Esophagus squamous epithelium (tissue), 5 donors: Measurements from ENCODE around the gene AIP. TPM values are rescaled to one million over a fixed set of nuclear protein-coding genes. Genes with fewer than 3 reads are reported as not detected.
"Not testable (repeated sequence)": the region's sequence is repeated elsewhere in the genome, so short reads cannot be mapped to it uniquely, and the experiment has no call there.

Experiments
- DNase-seq: peaks from one replicate; lab custom pipeline; 2025; lab: John Stamatoyannopoulos, UW
- H3K27ac ChIP-seq, 4 donors: fragments of 200-600 bp; sonication (generic); one replicate each; pipeline ENCODE4 v1.5.1; 2016 to 2019; ENCODE audit warnings: mild to moderate bottlenecking in 1 of 4
- H3K27me3 ChIP-seq, 4 donors: fragments of 200-600 bp; sonication (generic); 1 replicate in 3 of 4; 2 replicates in 1 of 4; pipeline versions ENCODE4 v1.5.1 to v1.6.0; 2017 to 2021; ENCODE audit warnings: antibody characterized with exemption in 1 of 4
- H3K36me3 ChIP-seq, 3 donors: fragments of 200-600 bp; sonication (generic); one replicate each; pipeline ENCODE4 v1.5.1; 2016 to 2019
- H3K4me1 ChIP-seq, 3 donors: fragments of 200-600 bp; sonication (generic); one replicate each; pipeline ENCODE4 v1.5.1; 2017 to 2019
- H3K4me3 ChIP-seq, 4 donors: fragments of 200-600 bp; sonication (generic); 1 replicate in 3 of 4; 2 replicates in 1 of 4; pipeline ENCODE4 v1.5.1; 2016 to 2019; ENCODE audit warnings: mild to moderate bottlenecking in 2 of 4, moderate library complexity in 1 of 4
- H3K9me3 ChIP-seq, 3 donors: fragments of 200-600 bp; sonication (generic); one replicate each; pipeline ENCODE4 v1.5.1; 2016 to 2019
- POLR2A ChIP-seq, 4 donors: fragments of 450-650 bp; IDR thresholded peaks; one replicate each; pipeline ENCODE4 v1.6.1; 2017; ENCODE audit warnings: antibody characterized with exemption in 4 of 4, mild to moderate bottlenecking in 4 of 4, moderate library complexity in 3 of 4
- WGBS, 2 donors: methylation state at CpG; one replicate each; pipeline ENCODE4 v1.1.5; 2018; 5-methylcytosine and 5-hydroxymethylcytosine counted together
- intact Hi-C: fragments of 100-400 bp; cut with DNase I; formaldehyde crosslinking; loops from one replicate; pipeline ENCODE4 v1.15.0; 2022
- total RNA-seq, 4 donors: library from RNA; depleted of rRNA; stranded (reverse); fragments of >200 nt; gene quantifications; one replicate each; pipeline ENCODE4 v1.1.0, GENCODE V29; 2016
- TF ChIP-seq, protein P1 (sequence below), 6 experiments: fragments of 450-650 bp in 4 of 6; fragments of 200-600 bp in 2 of 6; sonication (generic) in 2 of 6; IDR thresholded peaks; one replicate each; pipeline ENCODE4 v1.5.1; 2016 to 2019; ENCODE audit warnings: antibody characterized with exemption in 6 of 6, mild to moderate bottlenecking in 4 of 6, moderate library complexity in 4 of 6
- donor health status: DM: yes; HTN: yes; CAD: no.

The AIP gene
- total RNA-seq, 4 donors from 2014 or later, result 16.8 to 63.3 (median 28.3) TPM

DNA sequence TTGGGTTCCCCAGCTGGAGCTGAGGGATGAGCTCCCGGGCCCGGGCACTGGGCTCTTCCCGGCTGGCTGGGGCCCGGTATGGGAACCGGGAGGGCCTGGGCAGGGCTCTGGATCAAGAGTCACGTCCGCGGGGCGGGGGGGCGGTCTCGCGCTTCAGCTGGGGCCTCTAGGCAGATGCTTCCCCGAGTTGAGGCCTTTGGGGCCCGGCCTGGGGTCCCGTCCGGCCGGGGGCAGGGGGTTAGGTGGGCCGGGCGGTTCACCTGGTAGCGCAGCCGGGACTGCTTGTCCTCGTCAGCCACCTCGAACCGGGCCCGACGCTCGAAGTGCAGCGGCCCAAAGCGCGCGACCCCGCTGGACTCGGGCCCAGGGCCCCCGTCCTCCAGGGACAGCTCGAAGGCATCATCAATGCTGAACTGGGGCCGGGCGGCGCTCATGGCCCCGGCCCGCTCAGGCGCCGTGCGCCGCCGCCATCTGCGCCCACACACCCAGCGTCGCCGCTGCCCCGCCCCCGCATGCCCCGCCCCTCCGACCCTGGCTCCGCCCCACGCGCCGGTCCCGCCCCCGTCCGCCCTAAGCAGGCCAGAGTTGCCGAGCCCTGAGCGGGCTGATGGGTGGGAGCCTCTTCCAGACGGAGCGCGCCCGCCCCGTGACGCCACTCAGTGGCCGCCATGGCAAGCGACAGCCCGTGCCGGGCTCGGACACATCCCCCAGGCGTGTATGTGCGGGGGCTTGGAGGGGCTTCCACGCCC, 13.9 kb upstream of the AIP start, which contains the start of gene TMEM134:
Gene TMEM134, minus strand, starts transcription at position 493 of the 749 bp plus-strand sequence. Its CDS starts 59 bp downstream, at position 434.
- intact Hi-C loops, result no loop called here
- 0% methylated on average over 5 to 16 of the region's 76 CpGs for WGBS, 2 donors

DNA sequence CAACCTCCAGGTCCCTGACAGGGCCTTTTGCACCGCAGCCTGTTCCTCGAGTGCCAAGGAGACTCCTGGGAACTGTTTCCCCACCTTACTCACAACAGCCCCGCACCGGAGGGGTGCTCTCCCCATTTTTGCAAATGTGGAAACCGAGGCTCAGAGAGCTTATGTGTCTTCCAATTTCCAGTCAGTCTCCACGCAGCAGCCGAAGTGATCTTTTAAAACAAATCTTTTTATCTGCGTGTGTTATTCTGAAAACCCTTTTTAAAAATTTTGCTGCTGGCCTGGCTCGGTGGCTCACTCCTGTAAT, 13.4 kb upstream of the AIP start:
- Histone ChIP-seq H3K27ac (peak overlapping the region; percentile 94 to 97 (median 96)), H3K9me3 (no peaks in the 10 kb centered on the region), H3K4me1 (peaks cover 28 to 60% (median 31%) of the 10 kb centered on the region in 3 donors), H3K27me3 (no peaks in the 10 kb centered on the region), H3K36me3 (peaks cover 0 to 21% (median 0%) of the 10 kb centered on the region in 3 donors), H3K4me3 (peak overlapping the region; percentile 84 to 94 (median 86))
- TF ChIP-seq POLR2A (IDR thresholded peaks at IDR 0.05), result no peak
- TF ChIP-seq, protein P1, sequence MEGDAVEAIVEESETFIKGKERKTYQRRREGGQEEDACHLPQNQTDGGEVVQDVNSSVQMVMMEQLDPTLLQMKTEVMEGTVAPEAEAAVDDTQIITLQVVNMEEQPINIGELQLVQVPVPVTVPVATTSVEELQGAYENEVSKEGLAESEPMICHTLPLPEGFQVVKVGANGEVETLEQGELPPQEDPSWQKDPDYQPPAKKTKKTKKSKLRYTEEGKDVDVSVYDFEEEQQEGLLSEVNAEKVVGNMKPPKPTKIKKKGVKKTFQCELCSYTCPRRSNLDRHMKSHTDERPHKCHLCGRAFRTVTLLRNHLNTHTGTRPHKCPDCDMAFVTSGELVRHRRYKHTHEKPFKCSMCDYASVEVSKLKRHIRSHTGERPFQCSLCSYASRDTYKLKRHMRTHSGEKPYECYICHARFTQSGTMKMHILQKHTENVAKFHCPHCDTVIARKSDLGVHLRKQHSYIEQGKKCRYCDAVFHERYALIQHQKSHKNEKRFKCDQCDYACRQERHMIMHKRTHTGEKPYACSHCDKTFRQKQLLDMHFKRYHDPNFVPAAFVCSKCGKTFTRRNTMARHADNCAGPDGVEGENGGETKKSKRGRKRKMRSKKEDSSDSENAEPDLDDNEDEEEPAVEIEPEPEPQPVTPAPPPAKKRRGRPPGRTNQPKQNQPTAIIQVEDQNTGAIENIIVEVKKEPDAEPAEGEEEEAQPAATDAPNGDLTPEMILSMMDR (IDR thresholded peaks at IDR 0.05), result peak in 1 of 6 experiments; percentile 2
- DNase-seq, result no peak
- WGBS, 2 donors, result 0 to 7% methylated on average over 6 to 7 of the region's 9 CpGs
- intact Hi-C loops, result no loop called here

More for the DNA sequence above, 13.9 kb upstream of the AIP start, which contains the start of gene TMEM134:
- Histone ChIP-seq H3K9me3 (no peaks in the 10 kb centered on the region), H3K27me3 (no peaks in the 10 kb centered on the region), H3K27ac (peak within 1 kb of the TSS; percentile 94 to 97 (median 96)), H3K4me3 (peak within 1 kb of the TSS; percentile 84 to 94 (median 86)), H3K4me1 (peaks cover 33 to 62% (median 37%) of the 10 kb centered on the region in 3 donors), H3K36me3 (peaks cover 0 to 21% (median 0%) of the 10 kb centered on the region in 3 donors)
- TF ChIP-seq, protein P1 (IDR thresholded peaks at IDR 0.05), result peak; percentile 27 to 56 (median 48)
- TF ChIP-seq POLR2A (IDR thresholded peaks at IDR 0.05), result peak in 3 of 4 donors; percentile 17 to 89 (median 69)
- peak; percentile 38 for DNase-seq

DNA sequence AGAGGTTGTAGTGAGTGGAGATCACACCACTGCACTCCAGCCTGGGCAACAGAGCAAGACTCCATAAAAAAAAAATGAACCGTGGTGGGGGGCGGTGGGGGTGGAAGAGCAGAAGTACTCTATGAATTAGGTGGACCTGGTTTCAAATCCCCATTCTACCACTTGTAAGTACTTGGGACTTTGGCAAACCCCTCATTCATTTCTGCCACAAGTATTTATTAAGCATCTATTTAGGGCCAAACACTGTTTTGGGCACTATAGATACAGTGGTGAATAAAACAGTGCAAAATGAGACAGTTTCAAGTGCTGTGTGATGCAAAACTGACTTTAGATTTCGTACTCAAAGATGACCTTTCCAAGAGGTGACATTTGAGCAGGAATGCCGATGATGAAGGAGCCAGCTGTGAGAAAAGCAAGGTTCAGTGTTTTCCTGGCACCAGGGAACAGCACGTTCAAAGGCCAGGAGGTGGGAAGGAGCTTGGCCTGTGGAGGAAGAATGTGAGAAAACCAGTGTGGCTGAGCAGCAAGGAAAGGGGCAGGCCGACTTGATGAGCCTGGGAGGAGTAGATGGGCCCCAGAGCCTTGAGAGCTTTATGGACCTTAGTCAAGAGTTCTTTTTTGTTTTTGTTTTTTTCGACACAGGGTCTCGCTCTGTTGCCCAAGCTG, 12.4 kb upstream of the AIP start:
- intact Hi-C loops, result no loop called here
- Histone ChIP-seq H3K4me3 (no peak overlapping the region), H3K36me3 (peaks cover 0 to 21% (median 0%) of the 10 kb centered on the region in 3 donors), H3K9me3 (no peaks in the 10 kb centered on the region), H3K4me1 (peaks cover 20 to 54% (median 24%) of the 10 kb centered on the region in 3 donors), H3K27me3 (no peaks in the 10 kb centered on the region), H3K27ac (no peak overlapping the region)
- WGBS, 2 donors, result 80 to 87% methylated on average over 8 of the region's 8 CpGs
- DNase-seq, result no peak
- TF ChIP-seq, protein P1 (IDR thresholded peaks at IDR 0.05), result no peak
- TF ChIP-seq POLR2A (IDR thresholded peaks at IDR 0.05), result no peak

DNA sequence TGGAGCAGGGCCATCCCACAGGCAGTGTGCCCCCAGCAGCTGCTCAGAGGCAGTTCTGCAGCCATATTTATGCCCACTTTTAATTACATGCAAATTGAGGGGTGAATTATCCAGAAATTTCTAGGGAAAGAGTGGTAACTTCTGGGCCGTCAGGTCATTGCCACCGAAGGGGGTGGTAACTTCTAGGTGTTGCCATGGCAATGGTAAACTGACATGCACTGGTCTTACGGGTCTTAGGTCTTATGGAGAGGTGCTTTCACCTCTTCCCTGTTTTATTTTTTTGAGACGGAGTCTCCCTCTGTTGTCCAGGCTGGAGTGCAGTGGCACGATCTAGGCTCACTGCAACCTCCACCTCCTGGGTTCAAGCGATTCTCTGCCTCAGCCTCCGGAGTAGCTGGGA, 9.9 kb upstream of the AIP start:
- Histone ChIP-seq H3K4me3 (no peak overlapping the region), H3K4me1 (peaks cover 4 to 33% (median 13%) of the 10 kb centered on the region in 3 donors), H3K27me3 (no peaks in the 10 kb centered on the region), H3K36me3 (no peaks in the 10 kb centered on the region), H3K9me3 (no peaks in the 10 kb centered on the region), H3K27ac (no peak overlapping the region)
- WGBS, 2 donors, result 82 to 86% methylated on average over 7 of the region's 7 CpGs
- TF ChIP-seq, protein P1 (IDR thresholded peaks at IDR 0.05), result no peak
- no peak for TF ChIP-seq POLR2A (IDR thresholded peaks at IDR 0.05)
- intact Hi-C loops, result no loop called here
- DNase-seq, result no peak

DNA sequence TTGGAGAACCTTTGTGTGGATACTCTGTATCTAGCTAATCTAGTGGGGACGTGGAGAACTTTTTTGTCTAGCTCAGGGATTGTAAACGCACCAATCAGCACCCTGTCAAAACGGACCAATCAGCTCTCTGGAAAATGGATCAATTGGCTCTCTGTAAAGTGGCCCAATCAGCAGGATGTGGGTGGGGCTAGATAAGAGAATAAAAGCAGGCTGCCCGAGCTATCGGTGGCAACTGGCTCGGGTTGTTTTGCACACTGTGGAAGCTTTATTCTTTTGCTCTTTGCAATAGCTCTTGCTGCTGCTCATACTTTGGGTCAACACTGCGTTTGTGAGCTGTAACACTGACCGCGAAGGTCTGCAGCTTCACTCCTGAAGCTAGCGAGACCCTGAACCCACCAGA, 6.1 kb upstream of the AIP start:
- H3K9me3 ChIP-seq, H3K27me3 ChIP-seq, H3K36me3 ChIP-seq, DNase-seq, intact Hi-C loops, H3K27ac ChIP-seq, H3K4me3 ChIP-seq: not testable (repeated sequence)
- peaks cover 0 to 22% (median 0%) of the 10 kb centered on the region in 3 donors for H3K4me1 ChIP-seq
- 73 to 78% methylated on average over 7 of the region's 10 CpGs for WGBS, 2 donors

DNA sequence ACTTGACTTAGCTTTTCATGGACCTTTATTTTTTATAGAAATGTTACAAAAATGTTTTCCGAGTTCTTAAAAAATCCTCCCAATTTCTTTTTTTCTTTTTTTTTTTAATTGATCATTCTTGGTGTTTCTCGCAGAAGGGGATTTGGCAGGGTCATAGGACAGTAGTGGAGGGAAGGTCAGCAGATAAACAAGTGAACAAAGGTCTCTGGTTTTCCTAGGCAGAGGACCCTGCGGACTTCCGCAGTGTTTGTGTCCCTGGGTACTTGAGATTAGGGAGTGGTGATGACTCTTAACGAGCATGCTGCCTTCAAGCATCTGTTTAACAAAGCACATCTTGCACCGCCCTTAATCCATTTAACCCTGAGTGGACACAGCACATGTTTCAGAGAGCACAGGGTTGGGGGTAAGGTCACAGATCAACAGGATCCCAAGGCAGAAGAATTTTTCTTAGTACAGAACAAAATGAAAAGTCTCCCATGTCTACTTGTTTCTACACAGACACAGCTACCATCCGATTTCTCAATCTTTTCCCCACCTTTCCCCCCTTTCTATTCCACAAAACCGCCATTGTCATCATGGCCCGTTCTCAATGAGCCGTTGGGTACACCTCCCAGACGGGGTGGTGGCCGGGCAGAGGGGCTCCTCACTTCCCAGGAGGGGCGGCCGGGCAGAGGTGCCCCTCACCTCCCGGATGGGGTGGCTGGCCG, 5.3 kb upstream of the AIP start:
- intact Hi-C loops, H3K27me3 ChIP-seq, H3K4me3 ChIP-seq, H3K36me3 ChIP-seq, H3K27ac ChIP-seq, DNase-seq, H3K9me3 ChIP-seq: not testable (repeated sequence)
- WGBS, 2 donors, result 82 to 84% methylated on average over 9 to 11 of the region's 16 CpGs
- peaks cover 0 to 28% (median 0%) of the 10 kb centered on the region in 3 donors for H3K4me1 ChIP-seq
